ENCODE data around the gene IFT25.

GRCh38 chr1:53871773-53872484 is 73.6 kb downstream of the IFT25 start:
- TF ChIP-seq, protein P1, sequence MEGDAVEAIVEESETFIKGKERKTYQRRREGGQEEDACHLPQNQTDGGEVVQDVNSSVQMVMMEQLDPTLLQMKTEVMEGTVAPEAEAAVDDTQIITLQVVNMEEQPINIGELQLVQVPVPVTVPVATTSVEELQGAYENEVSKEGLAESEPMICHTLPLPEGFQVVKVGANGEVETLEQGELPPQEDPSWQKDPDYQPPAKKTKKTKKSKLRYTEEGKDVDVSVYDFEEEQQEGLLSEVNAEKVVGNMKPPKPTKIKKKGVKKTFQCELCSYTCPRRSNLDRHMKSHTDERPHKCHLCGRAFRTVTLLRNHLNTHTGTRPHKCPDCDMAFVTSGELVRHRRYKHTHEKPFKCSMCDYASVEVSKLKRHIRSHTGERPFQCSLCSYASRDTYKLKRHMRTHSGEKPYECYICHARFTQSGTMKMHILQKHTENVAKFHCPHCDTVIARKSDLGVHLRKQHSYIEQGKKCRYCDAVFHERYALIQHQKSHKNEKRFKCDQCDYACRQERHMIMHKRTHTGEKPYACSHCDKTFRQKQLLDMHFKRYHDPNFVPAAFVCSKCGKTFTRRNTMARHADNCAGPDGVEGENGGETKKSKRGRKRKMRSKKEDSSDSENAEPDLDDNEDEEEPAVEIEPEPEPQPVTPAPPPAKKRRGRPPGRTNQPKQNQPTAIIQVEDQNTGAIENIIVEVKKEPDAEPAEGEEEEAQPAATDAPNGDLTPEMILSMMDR (IDR thresholded peaks at IDR 0.05): no peak
- no peak for TF ChIP-seq POLR2AphosphoS5 (IDR thresholded peaks at IDR 0.05)

Data from gastroesophageal sphincter (tissue), 3 donors.